ENCODE measurements around the gene GNB2. TPM values are rescaled to one million over a fixed set of nuclear protein-coding genes. Genes with fewer than 3 reads are reported as not detected.
"Not testable (repeated sequence)": the region's sequence is repeated elsewhere in the genome, so short reads cannot be mapped to it uniquely, and the experiment has no call there.

Gene GNB2
- total RNA-seq, 1 donor from 2014 or later = 115 TPM

- no peak for DNase-seq (ENCODE audit: low read depth, low spot score)
Measured at GRCh38 chr7:100693312-100694097, 20.0 kb downstream of the GNB2 start.

GRCh38 chr7:100694098-100694745, 20.7 kb downstream of the GNB2 start, which contains the start of gene GIGYF1:
Gene GIGYF1, minus strand, starts transcription at chr7:100694250. Its CDS starts 6,012 bp downstream, at chr7:100688238.
- no peak for DNase-seq (ENCODE audit: low read depth, low spot score)

GRCh38 chr7:100696123-100696521, 22.6 kb downstream of the GNB2 start:
- no peak for DNase-seq (ENCODE audit: low read depth, low spot score)

GRCh38 chr7:100699018-100699417, 25.5 kb downstream of the GNB2 start:
- DNase-seq (ENCODE audit: low read depth, low spot score) = no peak

DNA sequence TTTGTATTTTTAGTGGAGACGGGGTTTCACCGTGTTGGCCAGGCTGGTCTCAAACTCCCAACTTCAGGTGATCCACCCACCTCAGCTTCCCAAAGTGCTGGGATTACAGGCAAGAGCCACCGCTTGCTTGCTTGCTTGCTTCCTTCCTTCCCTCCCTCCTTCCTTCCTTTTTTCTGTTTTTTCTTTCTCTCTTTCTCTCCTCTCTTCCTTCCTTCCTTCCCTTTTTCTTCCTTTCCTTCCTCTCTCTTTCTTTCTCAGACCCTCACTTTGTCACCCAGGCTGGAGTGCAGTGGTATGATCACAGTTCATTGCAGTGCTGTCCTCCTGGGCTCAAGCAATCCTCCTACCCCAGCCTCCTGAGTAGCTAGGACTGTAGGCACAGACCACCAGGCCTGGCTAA, 27.5 kb downstream of the GNB2 start:
- not testable (repeated sequence) for DNase-seq (ENCODE audit: low read depth, low spot score)

- DNase-seq (ENCODE audit: low read depth, low spot score) = no peak
Measured at GRCh38 chr7:100705320-100705752, 31.8 kb downstream of the GNB2 start.

GRCh38 chr7:100705753-100706671, 32.5 kb downstream of the GNB2 start, which contains the start of gene POP7:
Gene POP7, plus strand, starts transcription at chr7:100706121. Its CDS starts 710 bp downstream, at chr7:100706831.
- peak; percentile 90 for DNase-seq (ENCODE audit: low read depth, low spot score)

DNA sequence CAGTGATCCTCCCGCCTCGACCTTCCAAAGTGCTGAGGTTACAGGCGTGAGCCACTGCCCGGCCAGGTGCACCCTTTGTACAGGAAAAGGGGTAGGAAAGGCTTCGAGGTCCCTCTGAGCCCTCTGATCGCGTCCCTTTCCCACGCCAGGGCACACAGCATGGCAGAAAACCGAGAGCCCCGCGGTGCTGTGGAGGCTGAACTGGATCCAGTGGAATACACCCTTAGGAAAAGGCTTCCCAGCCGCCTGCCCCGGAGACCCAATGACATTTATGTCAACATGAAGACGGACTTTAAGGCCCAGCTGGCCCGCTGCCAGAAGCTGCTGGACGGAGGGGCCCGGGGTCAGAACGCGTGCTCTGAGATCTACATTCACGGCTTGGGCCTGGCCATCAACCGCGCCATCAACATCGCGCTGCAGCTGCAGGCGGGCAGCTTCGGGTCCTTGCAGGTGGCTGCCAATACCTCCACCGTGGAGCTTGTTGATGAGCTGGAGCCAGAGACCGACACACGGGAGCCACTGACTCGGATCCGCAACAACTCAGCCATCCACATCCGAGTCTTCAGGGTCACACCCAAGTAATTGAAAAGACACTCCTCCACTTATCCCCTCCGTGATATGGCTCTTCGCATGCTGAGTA, 33.3 kb downstream of the GNB2 start:
- no peak for DNase-seq (ENCODE audit: low read depth, low spot score)

DNA sequence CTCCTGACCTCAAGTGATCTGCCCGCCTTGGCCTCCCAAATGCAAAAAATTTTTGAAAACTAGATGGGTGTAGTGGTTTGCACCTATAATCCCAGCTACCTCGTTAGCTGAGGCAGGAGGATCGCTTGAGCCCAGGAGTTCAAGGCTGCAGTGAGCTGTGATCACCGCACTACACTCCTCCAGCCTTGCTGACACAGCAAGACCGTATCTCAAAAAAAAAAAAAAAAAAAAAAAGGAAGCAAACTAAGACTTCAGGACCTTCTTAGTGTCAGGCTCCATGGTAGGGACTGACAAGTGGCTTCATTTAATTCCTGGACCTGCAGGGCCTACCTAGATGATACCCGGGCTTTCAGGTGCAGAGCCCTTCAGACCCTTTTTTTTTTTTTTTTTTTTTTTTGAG, 34.9 kb downstream of the GNB2 start:
- DNase-seq (ENCODE audit: low read depth, low spot score) = no peak

DNA sequence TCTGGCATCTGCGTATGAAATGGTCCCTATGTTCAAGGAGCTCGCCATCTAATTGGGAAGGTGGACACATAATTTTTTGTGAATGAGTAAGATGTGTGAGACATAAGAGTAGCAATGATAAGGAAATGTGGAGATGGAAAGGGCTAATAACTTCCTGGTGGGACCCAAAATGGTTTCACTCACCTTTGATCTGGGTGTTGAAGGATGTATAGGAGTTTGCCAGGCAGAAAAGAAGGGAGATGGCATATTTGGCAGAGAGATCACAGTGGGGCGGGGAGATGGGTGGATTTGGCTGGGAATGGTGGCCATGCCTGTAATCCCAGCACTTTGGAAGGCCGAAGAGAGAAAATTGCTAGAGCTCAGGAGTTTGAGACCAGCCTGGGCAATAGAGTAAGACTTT, 36.9 kb downstream of the GNB2 start:
- DNase-seq (ENCODE audit: low read depth, low spot score) = no peak

- DNase-seq (ENCODE audit: low read depth, low spot score) = no peak
Measured at GRCh38 chr7:100711369-100711768, 37.8 kb downstream of the GNB2 start.

DNA sequence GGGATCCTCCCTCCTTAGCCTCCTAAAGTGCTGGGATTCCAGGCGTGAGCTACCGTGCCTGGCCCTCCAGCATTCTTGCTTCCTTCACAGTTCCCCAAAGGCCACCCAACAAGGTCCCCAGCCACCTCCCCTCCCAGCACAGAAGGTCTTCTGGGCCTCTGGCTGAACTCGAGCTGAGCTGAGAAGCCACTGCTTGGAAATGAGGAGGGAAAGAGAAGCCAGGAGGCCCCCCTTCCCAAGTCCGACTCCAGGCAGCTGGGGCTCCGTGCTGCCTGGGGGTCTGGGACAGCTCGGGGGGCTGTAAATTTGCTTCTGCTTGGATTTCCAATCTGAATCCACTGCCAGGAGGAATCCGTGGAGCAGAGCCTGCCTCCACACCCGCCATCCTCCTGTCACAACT, 41.2 kb downstream of the GNB2 start:
- DNase-seq (ENCODE audit: low read depth, low spot score) = no peak

GRCh38 chr7:100717073-100717472, 43.5 kb downstream of the GNB2 start:
- not testable (repeated sequence) for DNase-seq (ENCODE audit: low read depth, low spot score)

- DNase-seq (ENCODE audit: low read depth, low spot score) = no peak
Measured at GRCh38 chr7:100719523-100720278, 46.2 kb downstream of the GNB2 start.

DNA sequence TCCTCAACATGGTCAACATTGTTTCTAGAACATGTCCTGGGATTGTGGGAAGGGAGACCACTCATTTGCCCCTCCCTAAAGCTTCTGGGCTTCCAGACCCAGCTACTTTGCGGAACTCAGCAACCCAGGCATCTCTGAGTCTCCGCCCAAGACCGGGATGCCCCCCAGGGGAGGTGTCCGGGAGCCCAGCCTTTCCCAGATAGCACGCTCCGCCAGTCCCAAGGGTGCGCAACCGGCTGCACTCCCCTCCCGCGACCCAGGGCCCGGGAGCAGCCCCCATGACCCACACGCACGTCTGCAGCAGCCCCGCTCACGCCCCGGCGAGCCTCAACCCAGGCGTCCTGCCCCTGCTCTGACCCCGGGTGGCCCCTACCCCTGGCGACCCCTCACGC, 46.7 kb downstream of the GNB2 start, which contains the start of gene EPO:
EPO (plus strand) TSS at position 190 of the 392 bp plus-strand sequence. CDS start 513 bp downstream, outside the sequence.
- DNase-seq (ENCODE audit: low read depth, low spot score) = no peak

GRCh38 chr7:100720671-100721504, 47.3 kb downstream of the GNB2 start:
- DNase-seq (ENCODE audit: low read depth, low spot score) = no peak

- DNase-seq (ENCODE audit: low read depth, low spot score) = no peak
Measured at GRCh38 chr7:100721505-100721812, 47.9 kb downstream of the GNB2 start.

- DNase-seq (ENCODE audit: low read depth, low spot score) = no peak
Measured at GRCh38 chr7:100722480-100723212, 49.1 kb downstream of the GNB2 start.

All from pulmonary artery endothelial cell (primary cell).